Stimulated activated CD8-positive, alpha-beta memory T cell treated with anti-CD3 and anti-CD28 coated beads, Interleukin-12 subunit alpha, Interleukin-12 subunit beta, amount 100 ng/mL, for 1 hour (primary cell): Measurements from ENCODE around the gene SLC39A5.

ENCODE experiments used
- DNase-seq: peaks from one replicate; pipeline ENCODE4 v3.0.0-alpha.2; 2020; ENCODE audit warnings: low read depth

SLC39A5 gene

GRCh38 chr12:56216461-56216860 is 13.4 kb upstream of the SLC39A5 start:
- DNase-seq: no peak

DNA sequence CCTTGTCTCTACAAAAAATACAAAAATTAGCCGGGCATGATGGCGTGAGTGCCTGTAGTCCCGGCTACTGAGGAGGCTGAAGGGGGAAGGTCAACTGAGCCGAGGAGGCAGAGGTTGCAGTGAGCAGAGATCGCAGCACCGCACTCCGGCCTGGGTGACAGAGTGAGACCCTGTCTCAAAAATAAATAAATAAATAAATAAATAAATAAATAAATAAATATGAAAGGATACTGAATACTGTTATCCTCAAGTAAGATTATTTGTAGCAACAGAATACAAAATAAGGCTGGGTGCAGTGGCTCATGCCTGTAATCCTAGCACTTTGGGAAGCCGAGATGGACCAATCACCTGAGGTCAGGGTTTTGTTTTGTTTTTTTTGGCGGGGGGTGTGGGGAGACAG is 10.0 kb upstream of the SLC39A5 start:
- no peak for DNase-seq

- DNase-seq: no peak
These were observed 9.1 kb upstream of the SLC39A5 start for GRCh38 chr12:56220611-56221231.

- no peak for DNase-seq
These were observed 8.6 kb upstream of the SLC39A5 start for GRCh38 chr12:56221232-56221756.

- DNase-seq: peak; percentile 89
These were observed 7.9 kb upstream of the SLC39A5 start, which contains the start of gene RNF41 for GRCh38 chr12:56221757-56222530. RNF41 (minus strand) TSS chr12:56221922; CDS start chr12:56214047, 7,875 bp downstream.

GRCh38 chr12:56222531-56222895 is 7.3 kb upstream of the SLC39A5 start:
- DNase-seq: no peak

DNA sequence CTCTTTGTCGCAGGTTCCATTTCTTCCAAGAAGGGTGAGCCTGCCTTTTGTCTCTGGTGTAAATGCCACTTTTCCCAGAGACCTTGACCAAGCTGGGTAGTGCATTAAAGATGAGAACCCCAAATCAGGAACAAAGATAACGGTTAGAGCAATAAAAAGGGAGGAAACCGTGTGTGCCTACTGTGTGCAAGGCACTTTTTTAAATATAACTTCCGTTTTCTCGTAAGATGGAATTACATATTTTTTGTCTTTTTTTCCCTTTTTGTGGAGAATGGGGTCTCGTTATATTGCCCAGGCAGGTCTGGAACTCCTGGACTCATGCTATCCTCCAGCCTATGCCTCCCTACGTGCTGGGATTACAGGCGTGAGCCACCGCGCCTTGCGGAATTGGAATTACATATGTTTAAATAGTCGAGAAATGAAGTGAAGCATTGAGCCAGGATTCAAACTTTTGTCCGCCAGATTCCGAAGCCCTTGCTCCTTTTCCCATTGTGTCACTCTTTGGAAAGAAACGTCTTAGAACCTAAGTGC is 6.2 kb upstream of the SLC39A5 start:
- DNase-seq: no peak

GRCh38 chr12:56224102-56224701 is 5.6 kb upstream of the SLC39A5 start, which contains the start of gene NABP2:
NABP2 (plus strand) TSS chr12:56224342; CDS start chr12:56224857, 515 bp downstream.
- DNase-seq: peak; percentile 85

DNA sequence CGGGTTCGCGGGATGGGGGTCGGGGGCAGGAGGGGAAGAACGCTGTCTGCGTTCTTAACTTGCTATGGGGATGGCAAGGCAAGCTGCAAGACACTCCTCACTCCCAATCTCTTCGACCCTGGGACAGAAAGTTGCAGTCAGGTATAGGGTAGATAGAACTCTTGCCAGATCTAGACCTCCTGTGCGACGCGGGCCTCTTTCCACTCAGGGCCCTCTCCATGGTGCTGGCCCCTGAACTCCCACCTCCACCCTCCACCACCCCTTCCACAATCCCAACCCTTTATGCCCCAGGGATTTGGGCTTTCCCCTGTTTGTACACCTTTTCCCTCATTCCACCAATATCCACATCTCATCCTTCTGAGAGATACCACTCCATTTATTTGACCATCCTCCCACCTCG is 4.9 kb upstream of the SLC39A5 start:
- no peak for DNase-seq

DNA sequence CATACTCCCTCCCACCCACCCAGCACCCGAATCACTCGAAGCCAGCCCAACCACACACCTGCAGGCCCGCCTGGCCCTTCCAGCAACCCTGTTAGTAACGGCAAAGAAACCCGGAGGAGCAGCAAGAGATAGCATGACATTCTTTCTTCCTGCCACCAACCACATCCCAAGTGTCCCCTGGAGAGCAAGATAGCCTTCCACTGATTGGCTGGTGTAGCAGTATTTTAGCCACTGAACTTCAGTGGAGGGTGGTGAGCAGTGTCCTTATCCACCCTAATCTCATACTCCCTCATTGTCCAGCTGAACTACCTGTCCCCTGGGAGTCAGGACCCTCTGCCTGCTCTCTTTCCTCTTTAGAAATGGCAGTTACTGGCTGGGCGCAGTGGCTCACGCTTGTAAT is 769 bp upstream of the SLC39A5 start:
- no peak for DNase-seq

DNA sequence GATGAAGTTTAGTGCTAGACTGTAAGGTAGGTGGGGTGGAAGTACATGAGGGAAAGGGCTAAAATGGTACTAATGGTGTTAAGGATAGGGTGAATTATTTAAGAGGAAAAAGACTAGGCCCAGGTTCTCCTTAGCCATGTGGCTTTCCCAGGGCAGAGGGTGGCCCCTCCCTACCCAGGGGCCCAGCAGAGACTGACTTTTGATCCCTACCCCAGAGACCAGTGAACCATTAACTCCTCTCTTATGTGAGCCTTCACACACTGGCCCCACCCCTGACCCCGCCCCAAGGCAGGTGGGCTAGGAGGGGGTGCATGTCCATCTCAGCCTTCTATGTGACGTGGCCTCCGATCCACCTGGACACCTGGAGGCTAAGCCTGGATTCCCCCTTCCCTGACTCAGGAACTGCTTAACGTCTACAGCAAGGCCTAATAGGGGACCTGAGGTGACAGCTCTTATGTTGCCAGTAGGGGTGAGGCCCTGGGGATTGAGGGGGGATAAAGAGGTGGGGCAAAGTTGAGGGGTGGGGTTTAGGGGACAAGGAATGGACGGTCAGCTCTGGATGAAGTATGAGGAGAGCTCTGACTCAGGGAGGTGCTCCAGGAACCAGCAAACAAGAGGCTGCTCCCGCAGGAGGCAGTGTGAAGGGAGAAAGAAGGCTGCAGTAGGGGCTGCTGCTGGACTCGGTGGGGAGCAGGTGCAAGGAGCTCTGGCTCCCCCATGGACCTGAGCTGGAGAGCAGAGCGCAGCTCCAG is 757 bp downstream of the SLC39A5 start:
- DNase-seq: no peak

- no peak for DNase-seq
These were observed 1.3 kb downstream of the SLC39A5 start for GRCh38 chr12:56231184-56231582.

- DNase-seq: no peak
These were observed 5.0 kb downstream of the SLC39A5 start for GRCh38 chr12:56234746-56235436.

GRCh38 chr12:56236091-56236490 is 6.2 kb downstream of the SLC39A5 start:
- DNase-seq: no peak

GRCh38 chr12:56236985-56237384 is 7.1 kb downstream of the SLC39A5 start:
- DNase-seq: no peak

- no peak for DNase-seq
These were observed 7.7 kb downstream of the SLC39A5 start for GRCh38 chr12:56237552-56237951.

GRCh38 chr12:56241424-56242303 is 11.8 kb downstream of the SLC39A5 start:
- no peak for DNase-seq

DNA sequence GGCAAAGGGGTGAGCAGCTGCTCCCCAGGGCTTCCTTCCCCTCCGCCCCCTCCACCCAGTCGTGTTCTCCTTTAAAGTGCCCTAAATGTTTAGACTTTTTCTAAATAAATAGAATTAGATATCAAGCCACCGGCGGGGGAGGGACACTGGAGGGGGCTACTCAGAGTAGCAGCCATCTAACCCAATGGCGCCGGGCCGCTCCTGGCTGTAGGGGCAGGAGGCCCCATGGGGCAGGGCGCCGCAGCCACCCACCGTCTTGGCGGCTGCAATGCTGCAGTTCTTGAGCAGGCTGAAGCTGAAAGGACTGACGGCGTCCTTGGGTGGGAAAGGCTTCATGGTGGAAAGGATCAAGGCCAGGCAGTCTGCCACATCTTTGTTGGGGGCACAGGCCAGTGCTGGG is 13.1 kb downstream of the SLC39A5 start:
- no peak for DNase-seq

DNA sequence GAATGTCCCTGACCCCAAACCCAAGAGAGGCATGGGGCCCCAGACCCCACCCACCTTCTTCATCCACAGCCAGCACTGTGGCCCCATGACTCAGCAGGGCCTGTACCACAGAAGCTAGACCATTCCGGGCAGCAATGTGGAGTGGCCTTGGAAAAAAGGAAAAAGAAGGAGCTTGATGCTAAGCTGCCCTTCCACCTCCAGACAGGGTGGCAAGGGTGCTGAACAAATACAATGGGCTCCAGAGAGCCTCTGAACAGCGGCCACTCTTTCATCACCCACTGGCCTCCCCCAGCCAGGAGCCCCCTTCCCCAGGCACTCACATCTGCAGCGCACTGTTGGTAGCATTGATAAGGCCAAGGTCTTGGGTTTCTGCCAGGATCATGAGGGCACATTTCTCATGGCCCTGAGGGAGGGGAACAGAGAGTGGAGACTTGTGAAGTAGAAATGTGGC is 13.9 kb downstream of the SLC39A5 start:
- no peak for DNase-seq

DNA sequence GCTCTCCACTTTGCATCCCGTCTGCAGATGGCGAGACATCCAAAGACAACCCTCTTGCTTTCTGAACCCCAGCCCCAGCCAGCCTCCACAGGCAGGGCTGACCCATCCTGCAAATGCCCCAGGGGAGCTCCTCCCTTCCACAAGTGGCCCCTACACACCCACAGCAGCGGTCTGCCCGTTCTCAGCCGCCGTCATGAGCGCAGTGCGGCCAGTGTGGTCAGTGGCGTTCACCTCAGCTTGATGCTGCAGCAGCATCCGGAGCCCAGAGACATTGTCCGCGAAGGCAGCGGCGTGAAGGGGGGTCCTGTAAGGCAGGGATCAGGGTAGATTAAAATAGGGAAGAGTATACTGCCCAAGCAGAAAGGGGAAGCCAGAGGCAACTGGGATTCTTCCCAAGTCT is 14.6 kb downstream of the SLC39A5 start:
- DNase-seq: no peak
